GM18868 (cell line): ENCODE measurements around the gene UBXN11.

Experiments
- ATAC-seq: cut with Tn5 transposase; IDR thresholded peaks from one replicate; pipeline ENCODE4 v1.9.1; 2021; ENCODE audit warnings: mild to moderate bottlenecking, moderate library complexity; ENCODE audit not compliant: unreplicated experiment

UBXN11 gene, protein sequence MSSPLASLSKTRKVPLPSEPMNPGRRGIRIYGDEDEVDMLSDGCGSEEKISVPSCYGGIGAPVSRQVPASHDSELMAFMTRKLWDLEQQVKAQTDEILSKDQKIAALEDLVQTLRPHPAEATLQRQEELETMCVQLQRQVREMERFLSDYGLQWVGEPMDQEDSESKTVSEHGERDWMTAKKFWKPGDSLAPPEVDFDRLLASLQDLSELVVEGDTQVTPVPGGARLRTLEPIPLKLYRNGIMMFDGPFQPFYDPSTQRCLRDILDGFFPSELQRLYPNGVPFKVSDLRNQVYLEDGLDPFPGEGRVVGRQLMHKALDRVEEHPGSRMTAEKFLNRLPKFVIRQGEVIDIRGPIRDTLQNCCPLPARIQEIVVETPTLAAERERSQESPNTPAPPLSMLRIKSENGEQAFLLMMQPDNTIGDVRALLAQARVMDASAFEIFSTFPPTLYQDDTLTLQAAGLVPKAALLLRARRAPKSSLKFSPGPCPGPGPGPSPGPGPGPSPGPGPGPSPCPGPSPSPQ

DNA sequence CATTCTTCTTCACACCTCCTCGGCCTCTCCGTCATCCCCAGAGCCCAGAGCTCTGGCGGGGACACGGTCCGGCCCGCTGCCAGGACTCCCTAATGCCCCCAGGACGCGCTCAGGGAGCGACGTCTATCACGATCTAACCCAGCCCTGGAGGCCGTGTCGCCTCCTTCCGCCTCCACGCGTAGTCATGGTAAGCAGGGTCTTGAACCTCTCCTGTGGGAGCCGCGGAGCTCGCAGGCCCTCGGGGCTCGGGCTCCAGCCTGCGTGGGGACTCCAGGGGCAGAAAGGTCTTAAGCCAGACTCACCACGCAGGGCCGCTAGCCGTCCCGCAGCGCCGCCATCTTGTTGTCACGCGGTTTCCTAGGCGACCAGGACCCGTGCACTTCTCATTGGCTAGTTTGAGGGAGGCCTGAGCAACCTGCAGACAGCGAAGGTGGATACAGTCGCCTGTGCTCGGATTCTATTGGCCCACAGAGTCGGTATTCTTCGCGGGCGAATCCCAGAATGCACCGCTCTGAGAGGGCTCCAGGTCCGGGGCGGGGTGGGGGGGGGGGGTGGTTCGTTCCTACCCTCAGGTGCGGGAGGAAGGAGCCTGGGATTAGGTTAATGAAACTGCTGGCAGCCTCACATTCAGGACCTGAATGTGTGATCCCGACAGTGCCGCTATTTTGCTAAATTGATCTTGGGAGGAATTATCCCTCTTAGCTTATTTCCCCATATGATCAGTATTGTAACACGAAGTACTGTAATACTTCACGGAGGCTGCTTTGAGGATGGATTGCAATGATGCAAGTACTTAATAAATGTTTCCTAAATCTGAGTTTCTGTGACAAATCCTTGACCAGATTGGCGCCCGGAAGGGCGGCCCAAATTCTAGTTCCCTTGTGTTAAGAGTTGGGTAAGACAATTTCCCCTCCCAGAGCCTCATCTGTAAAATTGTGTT, at the start of gene UBXN11:
TSS of gene UBXN11 (minus strand) at position 347 of the 940 bp plus-strand sequence. CDS start 3,753 bp downstream, outside the sequence.
- peak; percentile 99 for ATAC-seq

DNA sequence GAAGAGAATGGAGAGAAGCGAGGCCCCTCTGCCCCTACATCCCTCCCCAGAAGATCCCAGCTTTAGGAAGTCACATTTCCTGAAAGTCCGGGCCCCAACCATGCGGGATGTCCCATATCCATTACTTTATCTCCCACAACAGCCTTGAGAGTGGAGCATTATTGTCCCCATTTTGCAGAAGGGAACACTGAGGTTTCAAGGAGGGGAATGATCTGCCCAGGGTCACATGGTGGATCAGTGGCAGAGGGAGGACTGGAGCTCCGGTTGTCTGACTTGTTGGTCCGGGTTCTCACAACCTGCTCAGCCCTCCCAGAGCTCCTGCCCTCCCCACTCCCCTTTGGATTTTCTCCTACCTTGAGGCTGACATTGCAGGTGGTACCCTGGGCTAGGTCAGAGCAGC, 49.7 kb upstream of the UBXN11 start:
- ATAC-seq, result no peak

DNA sequence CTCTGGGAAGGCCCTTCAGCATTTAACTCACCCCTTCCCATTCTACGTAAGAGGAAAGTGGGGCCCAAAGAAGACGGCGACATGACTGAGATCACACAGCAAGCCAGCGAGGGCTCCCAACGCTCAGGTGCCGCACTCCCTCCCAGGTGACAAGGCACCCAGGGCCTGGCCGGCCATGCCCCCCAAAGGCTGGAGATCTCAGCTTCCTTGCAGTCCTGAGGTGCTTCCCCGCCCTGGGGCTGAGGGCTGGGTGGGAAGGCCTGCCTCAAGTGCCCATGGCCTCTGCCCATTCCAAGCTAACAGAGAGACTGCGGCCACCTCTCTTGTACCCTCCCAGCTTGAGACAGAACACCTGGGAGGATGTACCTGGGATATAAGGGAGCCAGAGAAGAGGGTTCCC, 48.5 kb upstream of the UBXN11 start:
- ATAC-seq, result no peak

DNA sequence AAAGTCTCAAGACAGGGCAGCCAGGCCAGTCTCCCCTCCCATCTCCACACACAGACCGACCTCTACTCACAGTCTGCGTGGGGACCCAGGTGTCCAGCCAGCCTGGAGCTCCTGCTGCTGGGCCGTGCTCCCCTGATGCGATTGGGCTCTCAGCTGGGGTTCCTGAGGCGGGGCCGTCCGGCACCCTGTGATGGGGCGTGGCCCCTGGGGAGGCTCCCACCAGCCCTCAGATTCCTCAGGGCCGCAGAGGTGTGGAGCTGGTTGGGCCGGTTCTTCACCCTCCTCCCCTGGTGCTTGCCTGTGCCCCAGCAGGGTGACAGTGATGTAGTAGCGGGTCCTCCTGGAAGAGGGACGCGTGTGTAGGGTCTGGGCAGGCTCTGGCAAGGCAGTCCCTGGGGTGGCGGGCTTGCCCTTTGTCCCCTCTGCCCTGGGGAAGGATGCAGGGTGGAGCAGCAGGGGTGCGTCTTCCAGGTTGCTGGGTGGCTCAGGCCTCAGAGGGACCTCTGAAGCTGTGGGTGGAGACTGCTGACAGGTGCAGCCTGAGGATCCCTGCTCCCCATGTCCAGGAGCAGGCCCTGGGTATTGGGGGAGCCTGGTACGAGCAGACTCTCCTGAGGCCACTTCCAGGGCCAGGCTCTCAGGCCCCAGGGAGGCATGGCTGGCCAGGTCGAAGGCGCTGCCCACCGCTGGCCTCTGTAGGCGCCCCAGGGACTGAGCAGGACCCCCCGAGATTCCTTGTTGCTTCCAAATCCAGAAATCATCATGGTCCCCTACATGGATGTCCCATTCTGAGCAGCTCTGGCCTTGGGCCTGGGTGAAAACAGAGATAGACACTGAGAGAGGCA, 47.8 kb upstream of the UBXN11 start, which contains the start of gene CRYBG2:
TSS of gene CRYBG2 (minus strand) at position 155 of the 845 bp plus-strand sequence. CDS start 7,473 bp downstream, outside the sequence.
- ATAC-seq, result no peak

DNA sequence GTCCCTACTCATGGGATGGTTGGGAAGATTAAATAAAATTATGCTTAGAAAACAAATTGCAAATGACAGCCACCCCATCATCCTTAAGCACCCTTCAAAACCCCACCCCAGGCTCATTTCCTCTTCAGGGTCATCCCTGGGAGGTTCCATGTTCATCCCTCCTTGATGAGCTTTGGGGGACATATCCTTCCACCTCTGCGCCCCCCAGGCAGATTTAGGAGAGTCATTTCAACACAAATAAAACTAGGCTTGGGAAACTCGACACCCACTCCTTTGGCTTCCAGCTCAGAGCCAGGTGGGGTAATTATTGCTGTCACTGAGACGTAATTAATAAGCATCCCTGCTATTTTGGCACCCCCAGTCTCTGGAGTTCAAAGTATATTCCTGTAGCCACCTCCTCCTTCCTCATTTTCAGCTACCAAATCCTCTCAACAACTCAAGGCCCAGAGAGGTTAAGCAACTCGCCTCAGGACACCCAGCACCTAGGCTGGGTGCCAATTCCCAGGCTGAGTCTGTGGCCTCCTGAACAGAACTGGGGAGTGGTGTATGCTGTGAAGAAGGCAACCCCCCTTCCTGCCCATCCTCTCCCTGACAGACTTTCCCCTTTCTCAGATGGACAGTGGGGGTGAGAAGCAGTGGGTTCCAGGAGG, 46.9 kb upstream of the UBXN11 start:
- ATAC-seq, result no peak

DNA sequence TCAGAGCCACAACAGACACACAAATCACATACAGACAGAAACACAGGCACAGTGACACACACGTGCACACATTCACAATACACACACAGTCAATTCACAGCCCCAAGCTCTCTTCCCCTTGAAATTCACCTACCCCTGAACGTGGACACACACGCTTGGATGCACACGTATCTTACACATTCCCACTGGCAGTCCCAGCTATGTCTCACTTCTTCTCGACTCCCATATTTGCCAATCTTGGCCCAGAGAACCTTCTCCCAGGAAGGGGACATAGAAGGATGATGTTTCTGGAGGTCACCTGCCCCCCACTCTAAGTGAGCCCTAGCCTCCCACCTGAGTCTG, 45.9 kb upstream of the UBXN11 start:
- no peak for ATAC-seq

DNA sequence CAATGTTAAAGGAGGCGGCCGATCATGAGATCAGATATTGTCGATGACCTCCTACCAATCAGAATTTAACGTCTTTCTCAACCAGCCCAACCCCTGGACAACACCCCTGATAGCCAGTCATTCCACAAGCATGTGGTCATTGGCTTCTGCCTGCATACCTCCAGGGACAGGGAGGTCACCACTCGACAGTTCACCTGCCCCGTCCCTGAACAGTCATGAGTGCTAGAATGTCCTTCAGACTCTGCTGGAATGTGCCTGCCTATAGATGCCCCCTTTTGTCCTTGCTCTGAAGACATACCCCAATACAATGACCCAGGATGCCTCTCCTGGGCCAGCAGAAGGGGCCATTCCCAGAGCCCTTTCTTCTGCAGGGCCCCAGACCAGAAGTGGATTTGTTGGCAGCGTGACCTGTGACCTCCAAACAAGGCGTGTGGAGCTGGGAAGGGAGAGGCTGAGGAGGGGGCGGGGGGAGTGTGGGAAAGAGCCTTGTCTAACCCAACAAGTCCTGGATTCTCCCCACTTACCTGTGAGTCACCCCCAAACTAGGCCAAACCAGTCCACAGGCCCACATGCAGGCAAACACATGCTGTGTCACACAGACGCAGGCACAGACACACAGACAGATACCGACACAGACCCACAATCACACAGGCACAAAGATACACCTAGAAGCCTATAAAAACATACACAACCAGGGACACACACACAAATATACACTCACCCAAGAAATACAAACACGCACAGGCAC, 45.3 kb upstream of the UBXN11 start:
- ATAC-seq, result no peak

DNA sequence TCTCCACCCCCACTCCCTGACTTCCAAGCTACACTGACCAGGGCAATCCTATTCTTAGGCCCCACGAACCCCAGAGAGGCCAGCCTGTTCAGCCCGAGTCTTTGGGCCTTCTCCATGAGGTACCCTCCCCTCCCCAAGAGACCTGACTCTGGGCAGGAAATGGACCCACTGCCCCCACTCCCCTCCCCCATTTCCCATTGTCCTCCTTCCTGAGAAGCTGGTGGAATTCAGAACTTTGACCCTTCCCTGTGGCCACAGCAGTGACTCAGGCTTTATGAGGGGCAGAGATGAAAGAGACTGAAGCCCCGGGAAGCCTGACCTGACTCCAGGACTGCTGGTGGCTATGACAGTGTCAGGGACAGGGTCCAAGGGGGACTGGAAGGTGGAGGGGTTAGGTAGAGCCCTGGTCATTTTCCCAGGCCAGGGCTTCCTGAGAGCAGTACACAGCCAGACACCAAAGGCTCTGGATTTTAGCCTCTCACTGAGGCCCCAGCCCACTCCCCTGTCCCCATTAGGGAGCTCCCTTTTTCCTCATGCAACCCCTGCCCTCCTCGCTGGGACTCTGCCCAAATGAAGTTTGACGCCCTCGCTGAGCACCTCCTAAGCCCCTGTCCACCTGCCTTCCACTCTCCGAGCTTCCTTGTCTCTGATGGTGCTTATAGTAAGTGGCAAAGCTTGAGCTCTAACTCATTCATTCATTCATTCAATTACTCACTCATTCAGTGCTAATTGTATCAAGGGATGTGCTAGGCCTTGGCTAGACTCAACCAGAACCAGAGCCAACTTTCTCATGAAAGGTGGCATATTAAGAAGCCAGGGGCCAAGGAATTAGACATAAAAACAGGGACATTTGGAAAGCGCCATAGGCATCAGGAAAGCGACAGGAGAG, 44.5 kb upstream of the UBXN11 start:
- no peak for ATAC-seq

DNA sequence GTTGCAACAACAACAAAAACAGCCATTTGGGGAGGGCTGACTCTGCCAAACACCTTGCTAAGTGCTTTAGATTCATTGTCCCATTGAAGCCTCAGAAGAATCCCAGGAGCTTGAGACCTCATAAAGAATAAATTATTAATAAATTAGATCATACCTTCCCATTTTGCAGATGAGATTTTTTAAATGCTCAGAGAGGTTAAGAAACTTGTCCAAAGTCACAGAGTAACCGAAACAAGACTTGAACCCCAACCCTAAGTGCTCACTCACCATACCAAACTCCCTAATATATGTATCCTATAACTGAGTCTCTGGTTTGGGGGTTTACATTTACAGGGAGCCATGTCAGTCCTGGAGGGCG, 43.9 kb upstream of the UBXN11 start:
- ATAC-seq, result no peak

DNA sequence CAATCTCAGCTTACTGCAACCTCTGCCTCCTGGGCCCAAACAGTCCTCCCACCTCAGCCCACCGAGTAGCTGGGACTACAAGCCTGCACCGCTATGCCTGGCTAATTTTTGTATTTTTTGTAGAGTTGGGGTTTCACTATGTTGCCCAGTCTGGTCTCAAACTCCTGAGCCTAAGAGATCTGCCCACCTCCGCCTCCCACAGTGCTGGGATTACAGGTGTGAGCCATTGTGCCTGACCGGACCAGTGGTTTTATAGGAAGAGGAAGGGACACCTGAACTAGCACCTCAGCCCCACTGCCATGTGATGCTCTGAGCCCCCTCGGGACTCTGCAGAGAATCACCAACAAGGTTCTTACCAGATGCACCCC, 43.4 kb upstream of the UBXN11 start:
- ATAC-seq, result no peak

DNA sequence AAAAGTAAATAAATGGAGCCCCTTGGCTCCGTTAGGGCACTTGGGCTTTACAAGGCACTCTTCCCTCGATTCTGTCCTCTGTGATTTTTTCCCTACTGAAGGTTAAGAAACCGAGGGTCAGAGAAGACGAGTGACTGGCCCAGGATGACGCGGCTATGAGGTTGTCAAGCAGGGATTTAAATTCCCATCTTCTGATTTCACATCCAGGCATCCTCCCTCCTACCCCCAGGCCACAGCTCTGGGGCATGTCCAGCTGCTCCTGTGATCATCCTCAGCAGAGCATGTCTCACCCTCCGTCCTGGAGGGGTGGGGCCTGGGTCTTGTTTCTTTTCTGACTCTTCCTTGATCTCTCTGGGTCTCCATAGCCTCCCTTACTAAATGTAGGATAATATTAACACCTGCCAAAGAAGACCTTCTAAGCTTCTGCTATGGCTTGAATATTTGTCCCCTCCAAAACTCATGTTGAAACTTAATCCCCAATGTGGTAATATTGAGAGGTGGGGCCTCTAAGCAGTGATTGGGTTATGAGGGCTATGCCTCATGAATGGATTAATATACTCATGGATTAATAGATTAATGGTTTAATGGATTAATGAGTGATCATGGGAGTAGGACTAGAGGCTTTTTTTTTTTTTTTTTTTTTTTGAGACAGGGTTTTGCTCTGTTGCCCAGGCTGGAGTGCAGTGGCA, 42.9 kb upstream of the UBXN11 start:
- ATAC-seq, result no peak

DNA sequence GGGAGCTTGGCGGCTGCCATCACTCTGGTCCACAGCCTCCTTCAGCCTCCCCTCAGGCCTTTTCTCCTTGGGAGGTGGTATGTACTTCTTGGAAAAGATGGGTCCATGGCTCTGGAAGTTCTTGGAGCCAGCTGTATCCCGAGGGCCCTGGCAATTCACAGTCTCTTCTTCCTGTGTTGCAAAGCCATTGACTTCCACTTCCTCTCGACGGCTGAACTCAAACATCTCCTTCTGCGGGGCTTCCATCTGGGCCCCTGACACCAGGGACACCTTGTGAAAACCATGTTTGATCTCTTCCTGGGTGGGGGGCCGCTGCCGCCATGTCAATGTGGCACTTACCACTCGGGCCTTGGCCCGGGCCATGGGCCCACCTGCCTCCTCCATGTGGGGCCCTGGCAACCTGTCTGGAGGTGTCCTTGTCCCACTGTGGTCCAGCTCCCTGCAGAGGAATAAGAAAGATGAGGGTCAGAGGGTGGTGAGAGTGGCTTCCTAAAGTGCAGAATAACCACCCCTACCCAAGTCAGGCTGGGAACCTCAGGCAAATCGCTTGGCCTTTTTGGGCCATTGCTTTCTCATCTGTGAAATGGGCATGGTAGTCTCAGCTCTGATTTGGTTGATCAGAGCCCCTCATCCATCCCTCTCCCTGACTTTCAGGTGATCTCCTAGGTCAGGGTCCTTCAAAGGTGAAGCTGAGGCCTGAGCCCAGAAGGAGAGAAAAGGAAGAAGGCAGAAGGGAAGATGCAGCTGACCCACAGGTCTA, 40.0 kb upstream of the UBXN11 start:
- ATAC-seq, result no peak

DNA sequence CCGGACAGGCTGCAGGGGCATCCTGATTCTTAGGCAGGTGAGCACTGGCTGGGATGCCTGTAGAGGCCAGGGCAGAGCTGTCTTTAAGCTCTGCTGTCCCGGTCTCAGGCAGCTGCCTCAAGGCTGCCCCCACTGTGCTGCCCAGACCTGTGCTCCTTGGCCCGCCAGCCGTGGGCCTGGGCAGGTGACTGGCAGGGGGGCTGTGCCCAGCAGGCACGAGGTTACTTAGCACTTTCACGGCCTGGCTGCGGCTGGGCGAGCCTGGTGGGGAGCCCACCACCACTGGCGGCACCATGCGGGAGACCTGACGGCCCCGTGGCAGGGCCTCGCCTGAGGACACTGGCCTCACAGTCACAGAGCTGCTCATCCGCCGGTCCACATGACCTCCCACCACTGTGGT, 39.3 kb upstream of the UBXN11 start:
- ATAC-seq, result no peak

DNA sequence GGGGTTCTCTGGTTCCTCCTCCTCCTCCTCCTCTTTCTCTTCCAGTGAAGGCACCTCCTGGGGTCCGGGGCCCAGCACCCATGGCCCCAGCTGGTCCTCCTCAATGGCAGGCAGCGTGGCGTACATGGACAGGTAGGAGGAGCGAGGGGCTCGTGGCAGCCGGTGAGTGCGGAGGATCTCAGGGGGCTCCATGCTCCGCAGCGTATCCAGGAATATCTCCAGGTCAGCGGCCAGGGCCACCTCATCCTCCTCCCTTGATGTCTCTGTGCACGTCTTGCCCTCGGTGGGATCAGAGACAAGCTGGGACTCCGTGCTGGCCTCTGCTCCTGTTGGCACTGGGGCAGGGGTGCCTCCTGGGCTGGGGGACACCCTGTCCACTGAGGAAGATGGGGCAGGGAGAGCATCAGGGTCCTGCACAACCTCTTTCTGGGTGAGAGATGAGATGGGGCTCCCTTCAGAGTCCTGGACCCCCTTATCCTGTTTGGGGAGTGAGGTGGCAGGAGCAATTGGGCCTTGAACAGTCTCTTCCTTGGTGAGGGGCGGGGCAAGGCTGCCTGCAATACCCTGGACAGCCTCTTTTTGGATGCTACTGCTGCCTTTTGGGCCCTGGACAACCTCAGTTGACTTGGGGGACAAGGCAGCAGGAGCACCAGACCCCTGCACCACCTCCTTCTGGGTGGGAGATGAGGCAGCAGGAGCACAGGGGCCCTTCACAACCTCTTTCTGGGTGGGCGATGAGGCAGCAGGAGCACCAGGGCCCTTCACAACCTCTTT, 37.9 kb upstream of the UBXN11 start:
- no peak for ATAC-seq

DNA sequence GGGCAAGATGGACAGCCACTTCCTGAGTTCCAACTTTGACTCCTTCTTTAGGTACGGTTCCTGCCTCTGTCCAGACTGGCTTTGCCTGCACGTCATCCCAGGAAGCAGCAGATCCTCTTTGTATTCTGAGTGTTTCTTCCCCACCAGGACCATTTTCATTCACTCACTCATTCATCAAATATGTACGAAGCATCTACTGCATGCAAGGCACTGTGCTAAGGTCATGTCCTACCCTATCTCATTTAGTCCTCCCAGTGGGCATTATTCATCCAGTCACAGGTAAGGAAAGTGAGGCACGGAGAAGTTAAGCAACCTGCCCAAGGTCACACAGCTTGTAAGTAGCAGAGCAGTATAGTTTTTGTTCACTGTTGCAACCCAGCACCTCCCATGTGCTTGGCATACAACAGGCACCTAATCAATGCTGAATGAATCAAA, 33.6 kb upstream of the UBXN11 start:
- ATAC-seq, result no peak

DNA sequence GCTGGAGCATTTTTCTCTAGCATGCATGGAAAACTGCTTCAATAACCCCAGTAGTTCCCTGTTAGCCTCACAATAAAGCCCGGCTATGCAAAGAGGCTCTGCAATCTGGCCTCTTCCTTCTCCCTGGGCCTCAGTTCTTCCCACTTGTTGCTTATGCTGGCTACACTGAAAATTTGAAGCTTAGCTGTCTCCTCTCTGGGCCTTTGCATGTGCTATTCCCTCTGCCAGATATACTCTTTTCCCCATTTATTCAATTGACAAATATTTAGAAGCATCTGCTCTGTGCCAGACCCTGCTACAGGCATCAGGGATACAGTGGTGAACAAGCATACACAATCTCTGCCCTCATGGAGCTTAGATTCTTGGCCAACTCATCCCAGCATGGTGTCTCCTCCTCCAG, 32.2 kb upstream of the UBXN11 start:
- ATAC-seq, result no peak

DNA sequence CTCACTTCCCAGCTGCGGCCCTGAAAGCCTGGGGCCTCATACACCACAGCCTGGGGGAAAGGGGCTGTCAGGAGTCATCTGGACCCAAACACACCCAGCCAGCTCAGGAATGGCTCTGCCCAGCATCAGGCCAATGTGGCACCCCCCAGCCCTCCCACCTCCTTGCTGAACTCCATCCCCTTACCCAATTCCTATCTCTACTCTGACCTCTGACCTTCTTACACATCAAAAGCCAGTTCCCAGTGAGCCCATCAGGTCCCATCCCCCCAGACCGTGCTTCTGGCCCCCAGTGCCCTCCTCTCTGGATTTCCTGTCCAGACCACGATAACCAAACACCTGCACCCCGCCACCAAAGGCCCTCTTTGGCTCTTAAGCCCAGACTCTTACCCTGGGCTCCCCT, 31.2 kb upstream of the UBXN11 start:
- no peak for ATAC-seq
